Stimulated activated CD8-positive, alpha-beta memory T cell treated with anti-CD3 and anti-CD28 coated beads, Interleukin-7, amount 100 ng/mL, for 1 hour (primary cell): ENCODE measurements around the gene KLHDC9.

Experiments used
- DNase-seq, 2 donors: peaks; one replicate each; pipeline ENCODE4 v3.0.0-alpha.2; 2020; ENCODE audit warnings: low read depth in 2 of 2

KLHDC9 gene

DNA sequence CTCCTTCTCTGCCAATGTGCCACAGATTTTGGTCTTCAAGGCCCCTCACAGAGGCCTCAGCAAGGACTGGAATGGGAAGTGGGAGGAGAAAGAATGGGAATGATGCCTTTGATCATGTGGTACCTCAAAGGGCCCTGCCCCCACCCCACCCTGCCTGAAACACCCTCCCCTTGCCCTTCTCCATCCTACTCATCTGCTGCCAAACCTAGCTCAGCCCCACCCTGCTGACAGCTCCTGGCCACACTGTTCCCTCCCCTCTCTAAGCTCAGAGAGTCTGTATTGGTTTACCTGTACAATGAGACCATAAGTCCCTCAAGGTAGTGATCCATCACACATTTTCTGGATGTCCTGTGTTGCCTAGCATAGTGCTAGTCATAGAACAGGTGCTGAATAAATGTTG lies 21.8 kb upstream of the KLHDC9 start:
- DNase-seq = no peak

DNA sequence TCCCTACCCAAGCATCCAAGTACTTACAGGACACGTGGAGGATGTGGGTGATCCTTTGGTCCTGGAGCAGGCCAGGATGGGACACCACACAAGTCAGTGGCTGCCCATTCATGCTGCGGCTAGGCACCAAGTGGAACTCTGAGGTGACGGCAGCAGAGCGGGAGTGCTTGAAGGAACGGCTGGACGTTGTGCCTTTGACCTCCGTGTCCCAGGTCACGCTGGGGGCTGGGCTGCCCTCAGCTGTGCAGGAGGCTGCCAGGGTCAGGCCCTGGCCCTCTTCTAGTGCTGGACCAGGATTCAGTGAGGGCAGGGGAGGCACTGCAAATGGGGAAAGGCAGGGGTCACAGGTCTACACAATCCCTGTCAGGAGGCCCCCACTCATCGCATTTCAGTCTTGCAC lies 20.7 kb upstream of the KLHDC9 start:
- no peak for DNase-seq

DNA sequence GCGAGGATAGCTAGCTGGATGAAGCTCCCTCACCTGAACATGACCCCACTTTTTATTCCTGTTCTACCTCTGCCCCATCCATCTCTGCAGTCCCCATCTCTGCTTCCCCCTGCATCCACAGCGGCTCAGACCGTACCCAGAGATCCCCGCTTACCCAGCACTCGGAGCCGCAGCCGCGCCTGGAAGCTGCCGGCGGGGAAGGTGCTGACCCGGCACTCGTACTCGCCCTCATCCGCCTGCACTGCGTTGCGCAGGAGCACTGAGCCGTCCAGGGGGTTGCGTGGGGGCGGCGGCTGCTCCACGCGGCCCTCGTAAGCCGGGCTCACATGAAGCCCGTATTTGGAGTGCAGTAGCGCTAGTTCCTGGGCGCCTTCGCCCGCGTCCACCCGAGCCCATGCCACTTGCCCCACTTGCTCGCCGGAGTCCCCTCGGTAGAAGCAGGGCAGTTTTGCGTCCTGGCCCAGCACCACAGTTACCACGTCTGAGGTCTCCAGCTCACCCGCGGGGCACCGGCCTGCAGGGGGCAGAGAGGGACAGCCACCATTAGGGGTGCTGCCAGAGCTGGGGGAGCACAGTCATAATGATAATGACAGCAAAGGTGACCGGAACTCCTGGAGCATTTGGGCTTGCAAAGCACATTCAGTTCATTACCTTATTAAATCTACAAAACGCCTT lies 18.6 kb upstream of the KLHDC9 start:
- no peak for DNase-seq

DNA sequence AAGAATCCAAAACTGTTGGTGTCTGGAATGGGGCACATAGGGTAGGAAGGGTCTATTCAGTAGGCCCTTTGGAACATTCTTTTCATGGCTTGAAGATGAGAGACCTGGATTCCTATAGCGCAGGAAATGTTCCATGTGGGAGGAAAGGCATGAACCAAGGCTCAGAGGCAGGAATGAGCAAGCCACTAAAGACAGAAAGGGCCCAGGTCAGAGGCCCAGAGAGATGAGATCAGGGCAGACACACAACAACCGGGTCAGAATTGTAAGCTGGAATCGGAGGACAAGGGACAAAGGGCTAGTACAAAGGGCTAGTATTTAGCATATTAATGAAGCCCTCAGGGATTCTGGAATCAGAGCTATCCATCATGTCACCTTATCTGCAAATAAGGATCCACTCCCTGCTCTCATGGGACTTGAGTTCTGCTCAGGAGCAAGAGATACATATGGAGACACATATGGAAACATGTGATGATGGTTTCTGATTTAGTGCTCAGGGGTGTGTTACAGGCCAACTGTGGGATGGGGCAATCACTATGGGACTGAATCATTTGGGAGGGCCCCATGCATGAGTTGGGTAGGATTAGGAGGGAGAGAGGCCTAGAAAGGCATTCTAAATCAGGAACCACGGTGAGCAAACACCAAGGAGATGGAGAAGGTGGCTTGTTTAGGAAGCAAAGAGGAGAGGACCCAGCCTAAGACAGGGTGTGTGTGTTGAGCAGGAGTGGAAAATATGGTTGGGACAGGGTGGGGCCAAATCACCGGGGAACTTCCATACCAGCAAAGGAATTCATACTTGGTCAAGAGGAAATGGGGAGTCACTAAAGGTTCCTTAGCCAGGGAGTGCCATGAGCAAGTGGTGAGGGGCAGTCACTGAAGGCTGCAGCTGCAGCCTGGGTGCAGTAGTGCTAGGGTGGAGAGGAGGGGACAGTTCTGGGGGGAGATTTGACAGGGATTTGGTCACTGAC lies 17.4 kb upstream of the KLHDC9 start:
- no peak for DNase-seq

- DNase-seq = no peak
Observed at GRCh38 chr1:161081519-161081918, 16.6 kb upstream of the KLHDC9 start.

- no peak for DNase-seq
Observed at GRCh38 chr1:161082483-161082882, 15.7 kb upstream of the KLHDC9 start.

- DNase-seq = no peak
Observed at GRCh38 chr1:161082996-161083747, 15.0 kb upstream of the KLHDC9 start.

DNA sequence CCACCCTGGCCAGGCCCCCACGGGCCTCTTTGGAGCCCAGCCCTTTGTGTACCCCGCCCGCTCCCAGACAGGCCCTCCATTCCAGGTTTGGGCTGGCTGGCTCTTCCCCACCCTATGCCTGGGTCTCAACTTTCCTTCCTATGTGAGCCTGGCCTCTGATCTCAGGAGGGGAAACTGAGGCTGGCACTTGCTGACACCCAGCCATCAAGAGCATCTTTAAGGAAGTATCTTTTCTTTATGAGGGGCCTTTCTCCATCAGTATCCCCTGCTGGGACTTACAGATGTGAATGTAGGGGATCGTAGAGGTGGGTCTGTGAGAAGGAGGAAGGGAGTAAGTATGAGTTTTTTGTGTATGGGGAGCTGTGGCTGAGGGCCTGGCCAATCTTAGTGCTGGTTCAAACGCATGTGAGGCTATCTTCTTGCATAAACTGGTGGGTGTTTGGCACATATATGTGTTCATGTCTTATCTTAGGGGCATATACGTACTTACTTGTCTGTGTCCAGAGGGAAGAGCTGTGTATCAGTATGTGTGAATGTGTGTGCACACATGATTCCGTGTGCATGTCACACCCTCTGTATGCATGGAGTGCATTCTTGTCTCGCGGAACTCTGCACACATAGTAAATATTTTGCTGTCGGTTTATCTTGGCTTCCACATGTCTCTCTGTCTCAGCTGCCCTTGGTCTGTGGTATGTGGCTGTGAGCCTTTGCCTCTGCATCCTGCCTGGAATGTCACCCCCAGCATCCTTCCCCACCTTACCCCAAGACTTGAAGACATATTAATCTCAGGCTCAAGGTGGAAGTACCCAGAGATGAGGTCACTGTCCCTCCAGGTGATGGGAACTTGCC lies 14.2 kb upstream of the KLHDC9 start:
- no peak for DNase-seq

- no peak for DNase-seq
Observed at GRCh38 chr1:161084597-161084988, 13.6 kb upstream of the KLHDC9 start.

DNA sequence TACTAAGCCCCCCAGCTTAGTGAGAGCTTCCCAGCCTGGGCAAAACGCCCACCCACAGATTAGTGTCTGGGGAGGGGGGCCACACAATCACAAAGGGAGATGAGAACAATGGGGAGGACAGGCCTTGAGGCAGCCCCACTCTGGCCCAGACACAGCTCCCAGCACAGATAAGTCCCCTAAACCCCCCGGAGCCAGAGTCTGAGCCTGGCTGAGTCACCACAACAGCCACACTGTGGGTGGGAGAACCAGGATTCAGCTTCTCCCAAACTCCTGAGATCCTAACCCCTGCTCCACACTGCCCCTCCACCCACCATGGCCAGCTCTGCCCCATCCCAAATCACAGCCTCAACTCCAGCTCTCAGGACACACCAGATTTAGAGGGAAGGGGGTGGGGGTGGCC lies 13.0 kb upstream of the KLHDC9 start:
- no peak for DNase-seq

DNA sequence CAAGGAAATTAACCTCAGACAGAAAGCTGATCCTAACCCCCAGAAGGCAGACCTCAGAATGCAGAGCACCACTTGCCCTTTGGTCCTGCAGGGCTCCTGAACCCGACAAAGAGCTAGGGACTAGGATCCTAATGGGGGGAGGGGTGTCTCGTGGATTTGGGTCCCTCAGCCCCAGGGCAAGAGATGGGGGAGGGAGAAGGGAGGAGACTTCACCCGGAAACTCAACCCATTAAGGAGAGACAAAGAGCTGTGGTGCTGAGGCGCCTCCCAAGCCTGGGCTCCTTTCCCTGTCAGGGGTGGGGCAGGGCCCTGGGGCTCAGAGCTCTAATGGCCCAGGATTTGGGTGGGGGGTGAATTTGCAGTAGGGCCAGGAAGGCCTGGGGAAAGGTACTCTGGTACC lies 11.7 kb upstream of the KLHDC9 start:
- no peak for DNase-seq

DNA sequence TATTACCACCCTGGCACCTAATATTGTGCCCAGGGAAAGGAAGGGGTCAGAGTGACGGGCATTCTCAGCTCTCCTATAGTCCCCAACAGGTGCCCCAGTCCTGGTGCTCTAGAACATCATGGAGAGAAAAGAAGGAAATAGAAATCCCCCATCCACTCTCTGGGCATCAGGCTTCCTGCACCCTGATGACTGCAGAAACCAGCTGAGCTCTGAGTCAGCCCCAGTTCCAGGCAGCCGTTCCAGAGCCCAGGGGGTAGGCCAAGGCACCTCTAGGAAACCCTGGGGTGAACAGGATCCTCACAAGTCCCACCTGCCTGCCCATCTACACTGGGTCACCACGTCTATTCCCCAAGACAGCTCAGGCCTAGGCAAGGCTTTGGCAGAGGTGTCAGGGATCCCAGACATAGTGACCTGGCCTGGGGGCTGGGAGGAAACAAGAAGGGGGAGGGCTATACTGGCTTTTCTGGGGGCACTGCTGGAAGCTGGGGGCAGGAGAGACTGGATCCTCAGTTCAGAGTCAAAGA lies 9.5 kb upstream of the KLHDC9 start:
- DNase-seq = no peak

- no peak for DNase-seq
Observed at GRCh38 chr1:161089251-161089924, 8.8 kb upstream of the KLHDC9 start, which contains the start of gene NECTIN4. Gene NECTIN4, minus strand, starts transcription at chr1:161089558. Its CDS starts 262 bp downstream, at chr1:161089296.

GRCh38 chr1:161089938-161090337 lies 8.2 kb upstream of the KLHDC9 start:
- no peak for DNase-seq

DNA sequence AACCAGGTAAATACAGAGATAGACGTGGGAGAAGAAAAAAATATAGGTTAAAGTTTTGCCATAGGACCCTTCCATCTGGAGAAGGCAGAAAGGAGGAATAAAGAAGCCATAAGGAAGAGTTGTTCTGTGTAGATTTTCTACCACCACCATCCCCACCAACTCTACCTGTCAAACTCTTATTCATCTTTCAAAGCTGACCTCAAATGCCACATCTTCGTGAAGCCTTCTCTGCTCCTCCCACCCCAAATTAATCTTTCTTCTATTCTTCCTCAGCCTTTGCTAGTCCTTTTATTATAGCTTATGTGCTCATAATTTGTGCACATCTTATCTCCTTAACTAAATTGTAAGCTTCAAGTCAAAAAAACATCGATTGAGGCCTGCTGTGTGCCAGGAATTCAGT lies 7.5 kb upstream of the KLHDC9 start:
- DNase-seq = no peak

DNA sequence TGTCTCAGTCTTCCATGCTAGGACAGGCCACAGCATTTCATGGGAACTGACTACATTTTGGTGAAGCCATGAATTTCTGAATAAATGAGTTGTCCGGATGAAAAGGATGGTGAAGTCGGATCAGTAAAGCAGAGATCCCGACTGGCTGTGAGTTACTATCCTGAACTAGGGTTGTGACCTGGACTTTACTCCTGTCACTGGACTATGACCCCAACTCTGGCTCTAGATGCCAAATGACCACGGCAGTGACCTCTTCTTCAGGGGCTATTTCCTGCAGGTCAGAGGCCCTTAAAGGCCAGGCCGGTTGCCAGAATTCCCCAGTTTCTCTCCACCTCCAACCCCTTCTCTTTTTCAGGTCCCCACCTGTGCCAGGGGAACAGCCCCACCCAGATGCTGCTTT lies 7.1 kb upstream of the KLHDC9 start:
- DNase-seq = no peak

DNA sequence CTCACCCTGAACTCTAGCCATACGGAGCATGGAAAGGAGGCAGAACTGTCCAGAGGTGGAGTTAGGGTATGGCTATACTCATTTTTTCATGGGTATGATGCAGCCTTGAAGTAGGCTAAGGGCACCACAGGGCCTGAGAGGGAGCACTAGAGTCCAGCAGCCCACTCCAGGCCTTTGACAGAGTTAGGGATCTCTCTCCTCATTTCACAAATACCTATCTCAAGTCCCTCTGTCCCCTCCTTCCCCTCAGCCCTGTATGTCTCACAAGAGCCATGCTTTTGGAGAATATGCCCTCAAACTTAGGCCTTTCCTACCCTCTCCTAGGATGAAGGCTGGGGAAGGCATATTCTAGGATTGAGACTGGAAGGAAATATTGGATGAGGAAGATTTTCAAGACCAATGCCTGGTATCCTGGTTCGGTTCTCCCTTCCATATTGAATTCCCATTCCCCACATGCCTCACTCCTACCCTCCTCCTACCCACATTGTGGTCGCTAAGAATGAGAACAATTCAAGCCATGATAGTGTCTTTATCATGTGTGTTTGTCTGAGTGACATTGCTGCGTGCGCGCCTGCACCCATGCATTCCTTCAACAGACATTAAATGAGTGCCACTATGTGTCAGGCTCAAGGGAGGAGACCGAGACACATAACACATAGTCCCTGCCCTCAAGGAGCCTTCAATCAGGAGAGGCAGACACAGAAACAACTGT lies 6.2 kb upstream of the KLHDC9 start:
- no peak for DNase-seq

DNA sequence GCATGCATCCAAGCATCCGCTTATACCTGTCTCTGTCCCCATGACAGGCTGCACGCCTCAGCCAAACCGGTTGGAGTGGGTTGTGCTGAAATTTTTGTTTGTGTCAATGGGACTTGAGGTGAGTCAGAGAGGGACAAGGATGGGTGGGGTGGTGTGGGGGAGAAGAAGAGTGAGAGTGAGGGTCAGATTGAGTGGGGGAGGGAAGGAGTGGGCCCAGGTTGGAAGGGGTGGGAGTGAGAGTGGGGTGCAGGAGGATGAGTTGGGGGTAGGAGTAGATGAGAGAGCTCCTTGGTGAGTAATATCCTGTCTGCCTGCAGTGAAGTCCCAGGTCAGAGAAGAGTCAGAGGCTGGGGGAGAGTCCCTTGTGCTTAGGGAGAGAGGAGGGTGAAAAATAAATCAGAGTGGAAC lies 5.5 kb upstream of the KLHDC9 start:
- no peak for DNase-seq

DNA sequence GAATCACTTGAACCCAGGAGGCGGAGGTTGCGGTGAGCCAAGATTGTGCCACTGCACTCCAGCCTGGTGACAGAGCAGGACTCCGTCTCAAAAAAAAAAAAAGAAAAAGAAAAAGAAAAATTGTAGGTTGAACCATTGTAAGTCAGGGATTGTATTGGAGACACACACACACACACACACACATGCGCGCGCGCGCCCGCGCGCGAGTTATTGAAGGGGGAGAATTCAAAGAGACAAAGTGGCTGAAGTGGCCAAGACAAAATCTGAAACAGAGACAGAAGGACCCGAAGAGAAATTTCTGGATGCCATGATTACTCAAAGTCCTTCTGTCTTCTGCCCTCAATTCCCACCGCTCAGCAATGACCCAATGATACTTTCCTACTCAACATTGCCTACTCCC lies 3.7 kb upstream of the KLHDC9 start:
- DNase-seq = no peak

DNA sequence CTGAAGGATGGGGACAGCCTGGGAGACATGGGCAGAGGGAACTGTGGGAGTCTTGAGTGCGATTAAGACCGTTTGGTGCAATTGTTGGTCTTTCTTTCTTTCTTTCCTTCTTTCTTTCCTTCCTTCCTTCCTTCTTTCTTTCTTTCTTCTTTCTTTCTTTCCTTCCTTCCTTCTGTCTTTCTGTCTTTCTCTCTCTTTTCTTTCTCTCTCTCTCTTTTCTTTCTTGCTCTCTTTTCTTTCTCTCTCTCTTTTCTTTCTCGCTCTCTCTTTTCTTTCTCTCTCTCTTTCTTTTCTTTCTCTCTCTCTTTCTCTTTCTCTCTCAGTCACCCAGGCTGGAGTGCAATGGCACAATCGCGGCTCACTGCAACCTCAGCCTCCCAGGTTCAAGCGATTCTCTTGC lies 2.9 kb upstream of the KLHDC9 start:
- DNase-seq = no peak
